ENCODE results near the gene PAX6. TPM values are rescaled to one million over a fixed set of nuclear protein-coding genes. Genes with fewer than 3 reads are reported as not detected.

Gene PAX6
- total RNA-seq, 1 experiment from 2014 or later: 3.3 TPM

DNA sequence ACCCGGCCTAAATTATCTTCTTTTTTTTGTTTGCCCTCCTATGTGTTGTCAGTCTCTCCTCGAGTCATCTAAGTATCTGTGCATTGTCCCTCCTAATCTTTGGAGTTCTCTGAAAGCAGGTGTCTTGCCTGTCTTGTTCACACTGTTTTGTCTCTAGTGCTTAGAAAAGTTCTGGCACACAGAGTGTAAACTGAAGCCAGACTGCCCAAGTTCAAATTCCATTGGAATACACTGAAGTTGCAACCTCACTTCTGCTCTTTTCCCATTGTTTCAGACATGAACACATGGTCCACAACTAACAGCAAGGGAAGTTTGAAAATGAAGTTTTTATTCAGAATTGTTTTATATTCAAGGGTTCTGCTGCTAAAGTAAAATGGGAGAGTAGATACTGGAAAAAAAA, 38.7 kb downstream of the PAX6 start:
- Mint-ChIP-seq H3K27ac (peak overlapping the region; percentile 25; the same call in 1 of the 2 replicates), H3K4me1 (peaks cover 16% of the 10 kb centered on the region), H3K36me3 (0 out of 2 replicates have a peak, but pooled peaks cover under 1% of the 10 kb centered on the region), H3K27me3 (ENCODE audit: low read depth) (no peaks in the 10 kb centered on the region), H3K4me3 (no peak overlapping the region), H3K9me3 (peaks cover 2% of the 10 kb centered on the region)
- TF ChIP-seq ZNF317 (CRISPR knock-in tag; IDR thresholded peaks at IDR 0.05; ENCODE audit: borderline replicate concordance, low read depth) (no peak), RELA (CRISPR knock-in tag; IDR thresholded peaks at IDR 0.05; ENCODE audit: borderline replicate concordance) (no peak), ZNF416 (CRISPR knock-in tag; IDR thresholded peaks at IDR 0.05) (no peak), ZNF232 (CRISPR knock-in tag; IDR thresholded peaks at IDR 0.05) (no peak), CREB1 (CRISPR knock-in tag; IDR thresholded peaks at IDR 0.05) (no peak), E2F1 (CRISPR knock-in tag; IDR thresholded peaks at IDR 0.05) (no peak), JAZF1 (CRISPR knock-in tag; IDR thresholded peaks at IDR 0.05) (no peak), ZBTB21 (CRISPR knock-in tag; IDR thresholded peaks at IDR 0.05; ENCODE audit: borderline replicate concordance) (no peak), ZNF138 (CRISPR knock-in tag; conservative IDR thresholded peaks at IDR 0.05) (no peak), AR (CRISPR knock-in tag; IDR thresholded peaks at IDR 0.05) (no peak), NR2C2 (CRISPR knock-in tag; IDR thresholded peaks at IDR 0.05) (no peak), SP1 (CRISPR knock-in tag; conservative IDR thresholded peaks at IDR 0.05) (no peak), KAT7 (CRISPR knock-in tag; IDR thresholded peaks at IDR 0.05; ENCODE audit: borderline replicate concordance) (no peak)
- TF ChIP-seq, protein P1, sequence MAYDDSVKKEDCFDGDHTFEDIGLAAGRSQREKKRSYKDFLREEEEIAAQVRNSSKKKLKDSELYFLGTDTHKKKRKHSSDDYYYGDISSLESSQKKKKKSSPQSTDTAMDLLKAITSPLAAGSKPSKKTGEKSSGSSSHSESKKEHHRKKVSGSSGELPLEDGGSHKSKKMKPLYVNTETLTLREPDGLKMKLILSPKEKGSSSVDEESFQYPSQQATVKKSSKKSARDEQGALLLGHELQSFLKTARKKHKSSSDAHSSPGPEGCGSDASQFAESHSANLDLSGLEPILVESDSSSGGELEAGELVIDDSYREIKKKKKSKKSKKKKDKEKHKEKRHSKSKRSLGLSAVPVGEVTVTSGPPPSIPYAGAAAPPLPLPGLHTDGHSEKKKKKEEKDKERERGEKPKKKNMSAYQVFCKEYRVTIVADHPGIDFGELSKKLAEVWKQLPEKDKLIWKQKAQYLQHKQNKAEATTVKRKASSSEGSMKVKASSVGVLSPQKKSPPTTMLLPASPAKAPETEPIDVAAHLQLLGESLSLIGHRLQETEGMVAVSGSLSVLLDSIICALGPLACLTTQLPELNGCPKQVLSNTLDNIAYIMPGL (CRISPR knock-in tag; IDR thresholded peaks at IDR 0.05): no peak
- TF ChIP-seq, protein P2, sequence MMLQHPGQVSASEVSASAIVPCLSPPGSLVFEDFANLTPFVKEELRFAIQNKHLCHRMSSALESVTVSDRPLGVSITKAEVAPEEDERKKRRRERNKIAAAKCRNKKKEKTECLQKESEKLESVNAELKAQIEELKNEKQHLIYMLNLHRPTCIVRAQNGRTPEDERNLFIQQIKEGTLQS (CRISPR knock-in tag; conservative IDR thresholded peaks at IDR 0.05): no peak
- TF ChIP-seq, protein P3, sequence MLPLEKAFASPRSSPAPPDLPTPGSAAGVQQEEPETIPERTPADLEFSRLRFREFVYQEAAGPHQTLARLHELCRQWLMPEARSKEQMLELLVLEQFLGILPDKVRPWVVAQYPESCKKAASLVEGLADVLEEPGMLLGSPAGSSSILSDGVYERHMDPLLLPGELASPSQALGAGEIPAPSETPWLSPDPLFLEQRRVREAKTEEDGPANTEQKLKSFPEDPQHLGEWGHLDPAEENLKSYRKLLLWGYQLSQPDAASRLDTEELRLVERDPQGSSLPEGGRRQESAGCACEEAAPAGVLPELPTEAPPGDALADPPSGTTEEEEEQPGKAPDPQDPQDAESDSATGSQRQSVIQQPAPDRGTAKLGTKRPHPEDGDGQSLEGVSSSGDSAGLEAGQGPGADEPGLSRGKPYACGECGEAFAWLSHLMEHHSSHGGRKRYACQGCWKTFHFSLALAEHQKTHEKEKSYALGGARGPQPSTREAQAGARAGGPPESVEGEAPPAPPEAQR (CRISPR knock-in tag; IDR thresholded peaks at IDR 0.05): no peak
- TF ChIP-seq, protein P4, sequence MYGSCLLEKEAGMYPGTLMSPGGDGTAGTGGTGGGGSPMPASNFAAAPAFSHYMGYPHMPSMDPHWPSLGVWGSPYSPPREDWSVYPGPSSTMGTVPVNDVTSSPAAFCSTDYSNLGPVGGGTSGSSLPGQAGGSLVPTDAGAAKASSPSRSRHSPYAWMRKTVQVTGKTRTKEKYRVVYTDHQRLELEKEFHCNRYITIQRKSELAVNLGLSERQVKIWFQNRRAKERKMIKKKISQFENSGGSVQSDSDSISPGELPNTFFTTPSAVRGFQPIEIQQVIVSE (CRISPR knock-in tag; IDR thresholded peaks at IDR 0.05; ENCODE audit: borderline replicate concordance): no peak
- no peak for ATAC-seq
- CTCF ChIA-PET: interaction anchor here (1.6 kb wide), 1 partner anchor 186 kb away, joined by 3 read pairs; no protein-coding TSS in a partner anchor
- DNase-seq (ENCODE audit: low spot score): no peak
- POLR2A ChIA-PET: interaction anchor here (0.7 kb wide), 1 partner anchor 207 kb away, joined by 3 read pairs; no protein-coding TSS in a partner anchor

Measured in WTC11 (cell line).